IMR-90 (cell line): ENCODE results near the gene LIMS2. TPM values are rescaled to one million over a fixed set of nuclear protein-coding genes. Genes with fewer than 3 reads are reported as not detected.

Experiments
- ATAC-seq: fragments of 200-7000 bp; cut with Tn5 transposase; 2 replicates; pipeline ENCODE4 v1.9.1; 2020; ENCODE audit warnings: low read depth, mild to moderate bottlenecking, moderate library complexity
- BruUV-seq: library from RNA; stranded (reverse); fragments of 400-500 nt; replicated peaks from 2 replicates; lab custom pipeline; 2021; lab: Mats Ljungman, UMichigan
- CTCF ChIA-PET: fragments of 300-600 bp; formaldehyde crosslinking; extraction: SDS; loops from one replicate; lab custom pipeline; 2021; ENCODE audit warnings: antibody characterized with exemption; lab: Yijun Ruan, JAX
- POLR2A ChIA-PET: fragments of 300-600 bp; sonication (Branson Sonifier 250); formaldehyde crosslinking; loops from one replicate; lab custom pipeline; 2022; ENCODE audit warnings: antibody characterized with exemption; ENCODE audit not compliant: unreplicated experiment; lab: Charles Lee
- DNase-seq: peaks from one replicate; pipeline ENCODE4 v3.0.0; 2013
- H2AFZ ChIP-seq: replicated peaks from 2 replicates; pipeline ENCODE3; 2013; ENCODE audit warnings: low read length, mild to moderate bottlenecking; ENCODE audit not compliant: poor library complexity
- H2AK5ac ChIP-seq: 2 replicates; pipeline ENCODE4 v1.6.1; 2013; ENCODE audit warnings: low read depth, low read length, inconsistent platforms
- H2AK9ac ChIP-seq: replicated peaks from 2 replicates; pipeline ENCODE3; 2013; ENCODE audit warnings: mild to moderate bottlenecking, low read depth, low read length, moderate library complexity; ENCODE audit not compliant: poor library complexity
- H2BK120ac ChIP-seq: 2 replicates; pipeline ENCODE4 v1.6.1; 2013; ENCODE audit warnings: low read depth, low read length, inconsistent platforms
- H2BK15ac ChIP-seq: 3 replicates; pipeline ENCODE4 v1.6.1; 2013; ENCODE audit warnings: low read depth, low read length, inconsistent platforms
- H2BK20ac ChIP-seq: 2 replicates; pipeline ENCODE4 v1.6.1; 2013; ENCODE audit warnings: low read depth, mild to moderate bottlenecking, inconsistent platforms, low read length, moderate library complexity
- H2BK5ac ChIP-seq: 2 replicates; pipeline ENCODE4 v1.6.1; 2013; ENCODE audit warnings: mild to moderate bottlenecking, low read depth, low read length, inconsistent platforms; ENCODE audit not compliant: poor library complexity, severe bottlenecking
- H3K14ac ChIP-seq: replicated peaks from 2 replicates; pipeline ENCODE4 v1.6.1; 2013; ENCODE audit warnings: low read depth, low read length, inconsistent platforms
- H3K18ac ChIP-seq: 2 replicates; pipeline ENCODE4 v1.6.1; 2013; ENCODE audit warnings: low read depth, low read length, control low read depth
- H3K23ac ChIP-seq: 2 replicates; pipeline ENCODE4 v1.6.1; 2013; ENCODE audit warnings: low read depth, low read length, inconsistent platforms
- H3K27ac ChIP-seq: 2 replicates; pipeline ENCODE4 v1.5.1; 2013; ENCODE audit warnings: mild to moderate bottlenecking, control low read depth, low read length; ENCODE audit not compliant: insufficient read depth
- H3K27me3 ChIP-seq: 2 replicates; pipeline ENCODE4 v1.6.1; 2013; ENCODE audit warnings: low read length; ENCODE audit not compliant: control insufficient read depth, insufficient read depth
- H3K36me3 ChIP-seq: 2 replicates; pipeline ENCODE4 v1.6.1; 2013; ENCODE audit warnings: low read length, mixed read lengths; ENCODE audit not compliant: control insufficient read depth, insufficient read depth
- H3K4ac ChIP-seq: 2 replicates; pipeline ENCODE4 v1.6.1; 2013; ENCODE audit warnings: low read depth, low read length, inconsistent platforms
- H3K4me1 ChIP-seq: 2 replicates; pipeline ENCODE4 v1.6.1; 2013; ENCODE audit warnings: low read length, mixed read lengths; ENCODE audit not compliant: control insufficient read depth, insufficient read depth
- H3K4me2 ChIP-seq: 2 replicates; pipeline ENCODE4 v1.6.1; 2013; ENCODE audit warnings: low read depth, mild to moderate bottlenecking, control low read depth, low read length, moderate library complexity
- H3K4me3 ChIP-seq: 2 replicates; pipeline ENCODE4 v1.5.1; 2013; ENCODE audit warnings: low read depth, mild to moderate bottlenecking, control low read depth, low read length, moderate library complexity; ENCODE audit not compliant: insufficient read depth
- H3K56ac ChIP-seq: 2 replicates; pipeline ENCODE4 v1.6.1; 2013; ENCODE audit warnings: low read length, inconsistent platforms; ENCODE audit not compliant: insufficient read depth; ENCODE audit errors: extremely low read depth
- H3K79me1 ChIP-seq, 2 experiments: 2 replicates each; pipeline ENCODE4 v1.6.1; 2013; ENCODE audit warnings: low read length in 2 of 2, inconsistent platforms in 1 of 2, low read depth in 1 of 2
- H3K9ac ChIP-seq: 2 replicates; pipeline ENCODE4 v1.6.1; 2013; ENCODE audit warnings: low read depth, low read length, control low read depth
- H3K9me1 ChIP-seq: 2 replicates; pipeline ENCODE4 v1.6.1; 2013; ENCODE audit warnings: low read length, inconsistent platforms; ENCODE audit not compliant: insufficient read depth
- H3K9me3 ChIP-seq: 2 replicates; pipeline ENCODE4 v1.6.1; 2013; ENCODE audit warnings: low read length; ENCODE audit not compliant: control insufficient read depth, insufficient read depth
- H4K20me1 ChIP-seq: 2 replicates; pipeline ENCODE4 v1.6.1; 2013; ENCODE audit warnings: low read length, inconsistent platforms; ENCODE audit not compliant: insufficient read depth
- H4K5ac ChIP-seq: 2 replicates; pipeline ENCODE4 v1.6.1; 2013; ENCODE audit warnings: mild to moderate bottlenecking, low read depth, low read length, control low read depth
- H4K8ac ChIP-seq, 2 experiments: 2 replicates each; pipeline ENCODE4 v1.6.1; 2013; ENCODE audit warnings: low read depth in 2 of 2, low read length in 2 of 2, control low read depth in 1 of 2, inconsistent platforms in 1 of 2
- H4K91ac ChIP-seq: 2 replicates; pipeline ENCODE4 v1.6.1; 2013; ENCODE audit warnings: low read depth, low read length, inconsistent platforms; ENCODE audit not compliant: insufficient read depth
- BHLHE40 ChIP-seq: fragments of 150-350 bp; IDR thresholded peaks from 2 replicates; pipeline ENCODE4 v1.6.1; 2016; ENCODE audit warnings: mild to moderate bottlenecking, low read depth, low read length
- CEBPB ChIP-seq: IDR thresholded peaks from 2 replicates; pipeline ENCODE4 v1.6.1; 2012; ENCODE audit warnings: low read depth, low read length, improper control_type of control experiment
- CHD1 ChIP-seq: IDR thresholded peaks from 2 replicates; pipeline ENCODE4 v1.6.1; 2012; ENCODE audit warnings: low read depth, low read length, improper control_type of control experiment
- FOS ChIP-seq: fragments of 150-350 bp; IDR thresholded peaks from 2 replicates; pipeline ENCODE4 v1.6.1; 2016; ENCODE audit warnings: low read depth, low read length
- MAFK ChIP-seq: IDR thresholded peaks from 2 replicates; pipeline ENCODE4 v1.6.1; 2012; ENCODE audit warnings: low read depth, low read length, improper control_type of control experiment
- MAZ ChIP-seq: IDR thresholded peaks from 2 replicates; pipeline ENCODE4 v1.6.1; 2012; ENCODE audit warnings: low read depth, mild to moderate bottlenecking, low read length, improper control_type of control experiment, moderate library complexity, borderline replicate concordance
- MXI1 ChIP-seq: IDR thresholded peaks from 2 replicates; pipeline ENCODE4 v1.6.1; 2012; ENCODE audit warnings: low read depth, mild to moderate bottlenecking, low read length, moderate library complexity, borderline replicate concordance
- NFE2L2 ChIP-seq: fragments of 150-350 bp; IDR thresholded peaks from 2 replicates; pipeline ENCODE4 v1.6.1; 2016; ENCODE audit warnings: low read depth, mild to moderate bottlenecking, low read length
- POLR2A ChIP-seq: IDR thresholded peaks from 2 replicates; pipeline ENCODE4 v1.6.1; 2012; ENCODE audit warnings: mild to moderate bottlenecking, low read depth, low read length
- RAD21 ChIP-seq: IDR thresholded peaks from 2 replicates; pipeline ENCODE4 v1.6.1; 2012; ENCODE audit warnings: low read length, improper control_type of control experiment
- RCOR1 ChIP-seq: IDR thresholded peaks from 2 replicates; pipeline ENCODE4 v1.6.1; 2012; ENCODE audit warnings: mild to moderate bottlenecking, low read length, improper control_type of control experiment; ENCODE audit not compliant: insufficient replicate concordance
- RFX5 ChIP-seq: IDR thresholded peaks from 2 replicates; pipeline ENCODE4 v1.8.0; 2012; ENCODE audit warnings: low read depth, mild to moderate bottlenecking, low read length, moderate library complexity
- SMC3 ChIP-seq: fragments of 150-350 bp; IDR thresholded peaks from 2 replicates; pipeline ENCODE4 v1.6.1; 2016; ENCODE audit warnings: low read depth, mild to moderate bottlenecking, antibody characterized with exemption, low read length, moderate library complexity
- WGBS, 2 experiments: methylation state at CpG; one replicate each; pipeline versions ENCODE4 v1.1.5 to v1.1.7; 2013; ENCODE audit warnings: missing lambda C conversion rate in 2 of 2; ENCODE audit not compliant: insufficient read length in 1 of 2; ENCODE audit errors: extremely low coverage in 2 of 2; 5-methylcytosine and 5-hydroxymethylcytosine counted together
- dilution Hi-C: fragments of 300-500 bp; cut with HindIII; formaldehyde crosslinking; loops from one replicate; pipeline ENCODE4 v1.14.3; 2018; ENCODE audit warnings: low sequenced_read_pairs; ENCODE audit not compliant: unreplicated experiment
- in situ Hi-C: fragments of 300-500 bp; cut with MboI; formaldehyde crosslinking; loops from 3 replicates; pipeline ENCODE4 v1.14.3; 2019; ENCODE audit warnings: low sequenced_read_pairs, inconsistent platforms, mixed read lengths
- intact Hi-C: fragments of 100-400 bp; cut with micrococcal nuclease; formaldehyde crosslinking; loops from 2 replicates; pipeline ENCODE4 v1.10.0; 2022
- polyA plus RNA-seq, 3 experiments: library from polyadenylated mRNA; depleted of rRNA; stranded (reverse); fragments of >200 nt; gene quantifications; 2 replicates each; pipeline ENCODE4 v1.2.3, GENCODE V29; 2012; ENCODE audit warnings: low replicate concordance in 1 of 3
- total RNA-seq: library from RNA; depleted of rRNA; stranded (reverse); fragments of >200 nt; gene quantifications from 2 replicates; pipeline ENCODE4 v1.2.3, GENCODE V29; 2012
- TF ChIP-seq, protein P1 (sequence below): fragments of 150-350 bp; IDR thresholded peaks from 2 replicates; pipeline ENCODE4 v1.6.1; 2016; ENCODE audit warnings: low read depth, mild to moderate bottlenecking, low read length, moderate library complexity, borderline replicate concordance
- TF ChIP-seq, protein P2 (sequence below): fragments of 150-350 bp; IDR thresholded peaks from 2 replicates; pipeline ENCODE4 v1.6.1; 2017; ENCODE audit warnings: mild to moderate bottlenecking, antibody characterized with exemption, low read length, low read depth
- TF ChIP-seq, protein P3 (sequence below): conservative IDR thresholded peaks from 2 replicates; pipeline ENCODE4 v1.5.1; 2012; ENCODE audit warnings: mild to moderate bottlenecking, low read depth, low read length, improper control_type of control experiment

Gene LIMS2
- total and polyA plus RNA-seq, 2 of the 4 experiments (the other 2 are of a cell fraction) = 1.3 to 18.8 TPM

DNA sequence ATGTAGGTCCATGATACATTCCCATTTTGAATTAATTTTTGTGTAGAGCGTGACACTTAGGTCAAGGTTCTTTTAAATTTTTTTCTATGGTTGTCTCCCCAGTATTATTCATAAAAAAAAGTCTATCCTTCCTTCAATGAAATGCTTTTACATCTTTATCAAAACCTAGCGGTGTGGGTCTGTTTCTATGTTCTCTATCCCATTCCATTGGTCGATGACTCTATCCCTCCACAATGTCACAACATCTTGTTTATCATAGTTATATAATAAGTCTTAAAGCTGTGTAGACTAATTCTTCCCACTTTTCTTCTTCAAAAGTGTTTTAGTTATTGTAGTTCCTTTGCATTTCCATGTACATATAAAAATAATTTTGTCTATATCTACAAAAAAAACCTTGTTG lies 76.6 kb downstream of the LIMS2 start:
- H3K36me3 ChIP-seq = no peaks in the 10 kb centered on the region
- intact Hi-C loops = no loop called here
- BruUV-seq = no TSS peak
- H4K20me1 ChIP-seq = no peaks in the 10 kb centered on the region
- no peaks in the 10 kb centered on the region for H3K9me1 ChIP-seq
- no CpG with 5 or more reads among the region's 3 CpGs for WGBS, 2 experiments
- peaks cover 2% of the 10 kb centered on the region; the same call in 1 of the 2 replicates for H3K4me1 ChIP-seq
- no peak overlapping the region for H3K9ac ChIP-seq
- no peak overlapping the region for H2AK5ac ChIP-seq
- H3K18ac ChIP-seq = no peak overlapping the region
- H3K9me3 ChIP-seq = peaks cover 13% of the 10 kb centered on the region
- H3K56ac ChIP-seq = no peak overlapping the region
- H4K91ac ChIP-seq = no peak overlapping the region
- dilution Hi-C loops = no loop called here
- H3K79me1 ChIP-seq = no peaks in the 10 kb centered on the region
- H3K27me3 ChIP-seq = no peaks in the 10 kb centered on the region
- no peak overlapping the region for H2AK9ac ChIP-seq
- no peak overlapping the region for H2AFZ ChIP-seq
- POLR2A ChIA-PET = no interaction called here
- CTCF ChIA-PET = no interaction called here
- in situ Hi-C loops = no loop called here
- ATAC-seq (no peak), DNase-seq (no peak)
- no peak for TF ChIP-seq CHD1
- no peak for TF ChIP-seq POLR2A
- no peak for TF ChIP-seq BHLHE40
- TF ChIP-seq, protein P1, sequence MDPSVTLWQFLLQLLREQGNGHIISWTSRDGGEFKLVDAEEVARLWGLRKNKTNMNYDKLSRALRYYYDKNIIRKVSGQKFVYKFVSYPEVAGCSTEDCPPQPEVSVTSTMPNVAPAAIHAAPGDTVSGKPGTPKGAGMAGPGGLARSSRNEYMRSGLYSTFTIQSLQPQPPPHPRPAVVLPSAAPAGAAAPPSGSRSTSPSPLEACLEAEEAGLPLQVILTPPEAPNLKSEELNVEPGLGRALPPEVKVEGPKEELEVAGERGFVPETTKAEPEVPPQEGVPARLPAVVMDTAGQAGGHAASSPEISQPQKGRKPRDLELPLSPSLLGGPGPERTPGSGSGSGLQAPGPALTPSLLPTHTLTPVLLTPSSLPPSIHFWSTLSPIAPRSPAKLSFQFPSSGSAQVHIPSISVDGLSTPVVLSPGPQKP = no peak
- TF ChIP-seq, protein P2, sequence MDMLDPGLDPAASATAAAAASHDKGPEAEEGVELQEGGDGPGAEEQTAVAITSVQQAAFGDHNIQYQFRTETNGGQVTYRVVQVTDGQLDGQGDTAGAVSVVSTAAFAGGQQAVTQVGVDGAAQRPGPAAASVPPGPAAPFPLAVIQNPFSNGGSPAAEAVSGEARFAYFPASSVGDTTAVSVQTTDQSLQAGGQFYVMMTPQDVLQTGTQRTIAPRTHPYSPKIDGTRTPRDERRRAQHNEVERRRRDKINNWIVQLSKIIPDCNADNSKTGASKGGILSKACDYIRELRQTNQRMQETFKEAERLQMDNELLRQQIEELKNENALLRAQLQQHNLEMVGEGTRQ = no peak
- no peak for TF ChIP-seq SMC3
- TF ChIP-seq, protein P3, sequence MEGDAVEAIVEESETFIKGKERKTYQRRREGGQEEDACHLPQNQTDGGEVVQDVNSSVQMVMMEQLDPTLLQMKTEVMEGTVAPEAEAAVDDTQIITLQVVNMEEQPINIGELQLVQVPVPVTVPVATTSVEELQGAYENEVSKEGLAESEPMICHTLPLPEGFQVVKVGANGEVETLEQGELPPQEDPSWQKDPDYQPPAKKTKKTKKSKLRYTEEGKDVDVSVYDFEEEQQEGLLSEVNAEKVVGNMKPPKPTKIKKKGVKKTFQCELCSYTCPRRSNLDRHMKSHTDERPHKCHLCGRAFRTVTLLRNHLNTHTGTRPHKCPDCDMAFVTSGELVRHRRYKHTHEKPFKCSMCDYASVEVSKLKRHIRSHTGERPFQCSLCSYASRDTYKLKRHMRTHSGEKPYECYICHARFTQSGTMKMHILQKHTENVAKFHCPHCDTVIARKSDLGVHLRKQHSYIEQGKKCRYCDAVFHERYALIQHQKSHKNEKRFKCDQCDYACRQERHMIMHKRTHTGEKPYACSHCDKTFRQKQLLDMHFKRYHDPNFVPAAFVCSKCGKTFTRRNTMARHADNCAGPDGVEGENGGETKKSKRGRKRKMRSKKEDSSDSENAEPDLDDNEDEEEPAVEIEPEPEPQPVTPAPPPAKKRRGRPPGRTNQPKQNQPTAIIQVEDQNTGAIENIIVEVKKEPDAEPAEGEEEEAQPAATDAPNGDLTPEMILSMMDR = no peak
- TF ChIP-seq RCOR1 = no peak
- no peak for TF ChIP-seq FOS
- TF ChIP-seq RFX5 = no peak
- no peak for TF ChIP-seq MAFK
- TF ChIP-seq MAZ = no peak
- TF ChIP-seq CEBPB = no peak
- no peak for TF ChIP-seq MXI1
- TF ChIP-seq RAD21 = no peak
- TF ChIP-seq NFE2L2 = no peak
- H3K23ac ChIP-seq = no peak overlapping the region
- H2BK15ac ChIP-seq = no peak overlapping the region
- no peak overlapping the region for H3K4ac ChIP-seq
- H4K5ac ChIP-seq = no peak overlapping the region
- H3K14ac ChIP-seq = no peak overlapping the region
- H4K8ac ChIP-seq = no peak overlapping the region
- no peak overlapping the region for H2BK5ac ChIP-seq
- H3K27ac ChIP-seq = no peak overlapping the region
- no peak overlapping the region for H2BK20ac ChIP-seq
- no peak overlapping the region for H2BK120ac ChIP-seq
- no peak overlapping the region for H3K4me3 ChIP-seq
- no peak overlapping the region for H3K4me2 ChIP-seq
